ENCODE measurements around the gene ATXN1. TPM values are rescaled to one million over a fixed set of nuclear protein-coding genes. Genes with fewer than 3 reads are reported as not detected.
A peak's percentile ranks its signal among the peaks of the same experiment; 100 is the strongest.

The ATXN1 gene
- total RNA-seq, 4 donors from 2014 or later, result 21.0 to 102 (median 51.1) TPM

DNA sequence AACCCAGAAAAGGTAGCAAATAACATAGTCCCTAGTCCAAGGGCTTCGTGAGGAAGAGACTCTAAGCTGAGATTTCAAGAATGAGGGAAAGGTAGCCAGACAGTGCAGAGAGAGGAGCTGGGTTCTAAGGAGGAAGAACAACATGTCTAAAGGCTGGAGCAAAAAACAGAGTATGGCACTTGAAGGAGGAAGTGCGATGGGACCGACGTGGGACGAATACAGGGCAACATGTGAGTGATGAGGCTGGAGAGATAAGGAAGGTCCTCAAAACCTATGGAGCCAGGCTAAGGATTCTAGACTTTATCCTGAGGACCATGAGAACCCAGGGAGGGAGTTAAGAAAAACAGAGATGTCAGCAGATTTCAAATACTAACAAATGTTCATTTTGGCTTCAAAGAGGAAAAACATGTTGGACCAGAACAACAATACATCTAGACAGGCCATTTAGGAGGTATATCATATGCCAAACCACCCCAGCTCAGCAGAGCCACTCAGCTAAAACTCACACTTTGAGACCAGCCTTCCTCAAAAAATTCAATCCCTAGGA lies 17.5 kb downstream of the ATXN1 start:
- no peak overlapping the region for H3K4me3 ChIP-seq
- intact Hi-C loops (cut with DNase I; ENCODE audit: low total_unique reads), result no loop called here
- H3K36me3 ChIP-seq, result no peaks in the 10 kb centered on the region
- no peak for DNase-seq
- H3K4me1 ChIP-seq, result peaks cover 7 to 27% of the 10 kb centered on the region in 2 donors
- H3K9me3 ChIP-seq, result no peaks in the 10 kb centered on the region
- no peaks in the 10 kb centered on the region for H3K27me3 ChIP-seq
- H3K27ac ChIP-seq, result peak overlapping the region; percentile 26 to 40
- no peak for TF ChIP-seq POLR2A (IDR thresholded peaks at IDR 0.05)
- TF ChIP-seq, protein P1, sequence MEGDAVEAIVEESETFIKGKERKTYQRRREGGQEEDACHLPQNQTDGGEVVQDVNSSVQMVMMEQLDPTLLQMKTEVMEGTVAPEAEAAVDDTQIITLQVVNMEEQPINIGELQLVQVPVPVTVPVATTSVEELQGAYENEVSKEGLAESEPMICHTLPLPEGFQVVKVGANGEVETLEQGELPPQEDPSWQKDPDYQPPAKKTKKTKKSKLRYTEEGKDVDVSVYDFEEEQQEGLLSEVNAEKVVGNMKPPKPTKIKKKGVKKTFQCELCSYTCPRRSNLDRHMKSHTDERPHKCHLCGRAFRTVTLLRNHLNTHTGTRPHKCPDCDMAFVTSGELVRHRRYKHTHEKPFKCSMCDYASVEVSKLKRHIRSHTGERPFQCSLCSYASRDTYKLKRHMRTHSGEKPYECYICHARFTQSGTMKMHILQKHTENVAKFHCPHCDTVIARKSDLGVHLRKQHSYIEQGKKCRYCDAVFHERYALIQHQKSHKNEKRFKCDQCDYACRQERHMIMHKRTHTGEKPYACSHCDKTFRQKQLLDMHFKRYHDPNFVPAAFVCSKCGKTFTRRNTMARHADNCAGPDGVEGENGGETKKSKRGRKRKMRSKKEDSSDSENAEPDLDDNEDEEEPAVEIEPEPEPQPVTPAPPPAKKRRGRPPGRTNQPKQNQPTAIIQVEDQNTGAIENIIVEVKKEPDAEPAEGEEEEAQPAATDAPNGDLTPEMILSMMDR (IDR thresholded peaks at IDR 0.05), result no peak

DNA sequence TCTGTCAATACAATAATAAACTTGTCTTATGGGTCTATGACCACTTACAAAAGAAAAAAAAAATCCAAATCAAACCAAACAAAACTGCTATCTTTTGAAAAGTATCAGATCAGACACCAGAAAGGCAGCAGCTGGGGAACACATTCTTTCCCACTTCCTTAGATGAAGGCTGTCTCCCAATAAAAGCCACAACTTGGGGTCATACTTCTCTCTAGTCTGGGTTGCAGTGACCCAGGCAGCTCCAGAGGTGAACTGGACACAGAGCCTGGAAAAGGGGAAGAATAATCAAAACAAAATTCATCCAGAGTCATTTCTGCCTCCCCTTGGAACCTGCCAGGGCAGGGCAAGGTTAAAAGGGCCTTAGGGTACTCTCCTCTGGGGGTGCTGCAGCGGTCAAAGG lies 19.1 kb downstream of the ATXN1 start:
- intact Hi-C loops (cut with DNase I; ENCODE audit: low total_unique reads), result no loop called here
- H3K27me3 ChIP-seq, result no peaks in the 10 kb centered on the region
- no peak for DNase-seq
- H3K27ac ChIP-seq, result peak overlapping the region; percentile 53 to 78
- no peak for TF ChIP-seq POLR2A (IDR thresholded peaks at IDR 0.05)
- TF ChIP-seq, protein P1 (IDR thresholded peaks at IDR 0.05), result no peak
- H3K36me3 ChIP-seq, result no peaks in the 10 kb centered on the region
- no peak overlapping the region for H3K4me3 ChIP-seq
- H3K4me1 ChIP-seq, result peaks cover 0 to 26% of the 10 kb centered on the region in 2 donors
- no peaks in the 10 kb centered on the region for H3K9me3 ChIP-seq

DNA sequence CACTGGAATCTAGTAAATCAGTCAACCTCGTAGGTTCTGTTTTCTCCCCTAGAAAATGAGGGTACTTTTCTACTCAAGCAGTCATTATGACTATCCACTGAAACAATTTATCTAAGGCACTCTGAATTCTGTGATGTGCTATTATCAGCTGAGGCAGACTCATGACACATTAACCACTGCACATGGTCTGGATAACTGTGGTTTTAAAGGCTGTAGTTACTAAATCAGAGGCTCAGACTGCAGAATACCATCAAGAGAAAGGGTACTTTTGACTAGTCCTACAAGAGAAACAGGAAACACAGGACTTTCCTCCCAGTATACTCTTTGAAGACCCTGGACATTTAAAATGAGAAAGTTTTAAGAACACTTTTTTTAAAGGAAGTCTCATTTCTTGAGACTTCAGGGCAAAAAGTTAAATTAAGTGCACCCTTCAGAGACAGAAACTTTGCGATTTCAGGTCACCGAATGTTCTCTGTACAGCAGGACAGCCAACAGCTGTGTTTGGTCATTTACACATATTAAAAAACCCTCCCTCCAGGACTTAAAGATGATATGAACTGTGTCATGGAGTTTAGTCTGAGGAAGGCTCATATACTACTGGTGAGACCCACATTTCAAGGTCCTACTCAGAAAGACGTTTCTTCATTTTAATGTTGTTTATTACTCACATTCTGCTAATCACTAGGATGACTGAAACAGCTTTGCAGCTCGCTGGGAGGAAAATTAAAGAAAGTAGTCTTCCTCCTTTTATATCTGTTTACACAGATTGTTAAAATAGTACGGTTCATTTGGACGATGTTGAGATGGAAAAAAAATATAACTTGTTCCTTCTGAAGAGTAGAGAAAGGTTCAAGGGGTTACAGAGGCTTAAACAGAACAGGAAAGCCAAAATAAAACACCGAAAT lies 19.9 kb downstream of the ATXN1 start:
- DNase-seq, result no peak
- TF ChIP-seq, protein P1 (IDR thresholded peaks at IDR 0.05), result no peak
- no peak for TF ChIP-seq POLR2A (IDR thresholded peaks at IDR 0.05)
- Histone ChIP-seq H3K4me1 (peaks cover 0 to 18% of the 10 kb centered on the region in 2 donors), H3K27me3 (no peaks in the 10 kb centered on the region), H3K36me3 (no peaks in the 10 kb centered on the region), H3K4me3 (no peak overlapping the region), H3K9me3 (no peaks in the 10 kb centered on the region), H3K27ac (peak overlapping the region; percentile 53 to 78)
- intact Hi-C loops (cut with DNase I; ENCODE audit: low total_unique reads), result no loop called here

DNA sequence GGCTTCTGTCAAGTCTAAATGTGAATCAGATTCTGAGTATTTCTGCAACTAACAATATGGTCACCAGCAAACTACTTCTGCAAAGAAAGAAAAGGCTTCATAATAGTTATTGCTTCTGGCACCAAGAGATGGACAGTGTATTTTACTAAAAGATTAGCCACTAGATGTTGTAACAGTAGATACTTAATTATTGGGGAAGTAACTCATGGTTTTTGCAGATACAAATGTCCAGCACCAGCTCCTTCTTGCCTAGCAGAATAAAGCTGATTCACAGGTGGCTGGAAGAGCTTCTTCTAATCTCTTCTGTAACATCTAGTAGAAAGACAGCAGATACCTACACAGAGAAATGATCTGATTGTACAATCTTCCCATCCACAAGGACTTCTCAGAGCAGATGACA lies 21.2 kb downstream of the ATXN1 start:
- Histone ChIP-seq H3K27ac (peak overlapping the region; percentile 53 to 78), H3K4me3 (no peak overlapping the region), H3K4me1 (peaks cover 0 to 15% of the 10 kb centered on the region in 2 donors), H3K27me3 (no peaks in the 10 kb centered on the region), H3K36me3 (no peaks in the 10 kb centered on the region), H3K9me3 (no peaks in the 10 kb centered on the region)
- intact Hi-C loops (cut with DNase I; ENCODE audit: low total_unique reads), result no loop called here
- DNase-seq, result no peak
- TF ChIP-seq POLR2A (IDR thresholded peaks at IDR 0.05), result no peak
- TF ChIP-seq, protein P1 (IDR thresholded peaks at IDR 0.05), result no peak

DNA sequence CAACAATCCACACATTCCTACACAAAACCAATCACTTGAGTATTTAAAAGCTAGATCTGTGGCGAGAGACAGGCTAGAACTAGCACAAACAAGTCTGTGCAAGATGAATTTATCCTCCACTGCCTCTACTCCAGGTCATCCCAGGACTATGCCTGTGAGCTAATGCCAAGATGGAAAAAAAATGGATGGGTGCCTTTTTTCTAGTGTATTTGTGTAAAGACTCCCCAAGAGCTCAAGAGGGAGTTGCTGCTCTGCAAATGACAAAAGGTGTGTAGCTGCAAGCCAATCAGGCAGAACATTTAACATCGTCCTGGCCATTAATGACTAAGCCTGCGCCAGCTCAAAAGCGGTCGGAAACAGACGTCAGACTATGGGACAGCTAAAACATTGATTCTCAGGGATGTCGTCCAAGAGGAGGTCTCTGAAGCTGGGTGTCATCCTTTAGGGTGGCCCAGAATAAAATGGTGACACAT lies 21.9 kb downstream of the ATXN1 start:
- intact Hi-C loops (cut with DNase I; ENCODE audit: low total_unique reads), result no loop called here

More for the DNA sequence above, 21.9 kb downstream of the ATXN1 start:
- TF ChIP-seq, protein P1 (IDR thresholded peaks at IDR 0.05), result no peak
- no peak for TF ChIP-seq POLR2A (IDR thresholded peaks at IDR 0.05)
- peak overlapping the region; percentile 53 to 78 for H3K27ac ChIP-seq
- no peak for DNase-seq
- no peaks in the 10 kb centered on the region for H3K36me3 ChIP-seq
- H3K4me3 ChIP-seq, result no peak overlapping the region
- no peaks in the 10 kb centered on the region for H3K27me3 ChIP-seq
- peaks cover 0 to 15% of the 10 kb centered on the region in 2 donors for H3K4me1 ChIP-seq
- no peaks in the 10 kb centered on the region for H3K9me3 ChIP-seq
